Measurements from ENCODE around the gene CEP55.

- TF ChIP-seq, protein P1, sequence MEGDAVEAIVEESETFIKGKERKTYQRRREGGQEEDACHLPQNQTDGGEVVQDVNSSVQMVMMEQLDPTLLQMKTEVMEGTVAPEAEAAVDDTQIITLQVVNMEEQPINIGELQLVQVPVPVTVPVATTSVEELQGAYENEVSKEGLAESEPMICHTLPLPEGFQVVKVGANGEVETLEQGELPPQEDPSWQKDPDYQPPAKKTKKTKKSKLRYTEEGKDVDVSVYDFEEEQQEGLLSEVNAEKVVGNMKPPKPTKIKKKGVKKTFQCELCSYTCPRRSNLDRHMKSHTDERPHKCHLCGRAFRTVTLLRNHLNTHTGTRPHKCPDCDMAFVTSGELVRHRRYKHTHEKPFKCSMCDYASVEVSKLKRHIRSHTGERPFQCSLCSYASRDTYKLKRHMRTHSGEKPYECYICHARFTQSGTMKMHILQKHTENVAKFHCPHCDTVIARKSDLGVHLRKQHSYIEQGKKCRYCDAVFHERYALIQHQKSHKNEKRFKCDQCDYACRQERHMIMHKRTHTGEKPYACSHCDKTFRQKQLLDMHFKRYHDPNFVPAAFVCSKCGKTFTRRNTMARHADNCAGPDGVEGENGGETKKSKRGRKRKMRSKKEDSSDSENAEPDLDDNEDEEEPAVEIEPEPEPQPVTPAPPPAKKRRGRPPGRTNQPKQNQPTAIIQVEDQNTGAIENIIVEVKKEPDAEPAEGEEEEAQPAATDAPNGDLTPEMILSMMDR (optimal IDR thresholded peaks at IDR 0.05 in 1 of 3, IDR thresholded peaks at IDR 0.05 in 1 of 3, conservative IDR thresholded peaks at IDR 0.05 in 1 of 3; ENCODE audit: extremely low read depth in 1 of 3, insufficient read depth in 2 of 3, low read length in 3 of 3) = no peak
- TF ChIP-seq EZH2 (IDR thresholded peaks at IDR 0.05; ENCODE audit: low read length) = no peak
Observed at GRCh38 chr10:93459466-93459865, 36.9 kb upstream of the CEP55 start.

Measured in keratinocyte (primary cell).